Erythroblast (primary cell): ENCODE results near the gene DLG2.

Source experiments
- GATA1 ChIP-seq: IDR thresholded peaks from 2 replicates; pipeline ENCODE4 v1.6.1; 2011; ENCODE audit warnings: low read depth, mild to moderate bottlenecking, control low read depth, low read length, moderate library complexity
- POLR2A ChIP-seq: IDR thresholded peaks from 2 replicates; pipeline ENCODE4 v1.6.1; 2011; ENCODE audit warnings: mild to moderate bottlenecking, low read length

- TF ChIP-seq POLR2A (no peak), GATA1 (no peak)
These were observed 220.3 kb downstream of the DLG2 start for GRCh38 chr11:85406841-85407240.
